IMR-90 (cell line): ENCODE measurements around the gene STAM.

Source experiments
- CEBPB ChIP-seq: IDR thresholded peaks from 2 replicates; pipeline ENCODE4 v1.6.1; 2012; ENCODE audit warnings: low read depth, low read length, improper control_type of control experiment
- CHD1 ChIP-seq: IDR thresholded peaks from 2 replicates; pipeline ENCODE4 v1.6.1; 2012; ENCODE audit warnings: low read depth, low read length, improper control_type of control experiment
- CTCF ChIP-seq: conservative IDR thresholded peaks from 2 replicates; pipeline ENCODE4 v1.5.1; 2012; ENCODE audit warnings: mild to moderate bottlenecking, low read depth, low read length, improper control_type of control experiment
- ELK1 ChIP-seq: fragments of 150-350 bp; IDR thresholded peaks from 2 replicates; pipeline ENCODE4 v1.6.1; 2016; ENCODE audit warnings: low read depth, mild to moderate bottlenecking, low read length, moderate library complexity, borderline replicate concordance
- MAFK ChIP-seq: IDR thresholded peaks from 2 replicates; pipeline ENCODE4 v1.6.1; 2012; ENCODE audit warnings: low read depth, low read length, improper control_type of control experiment
- MXI1 ChIP-seq: IDR thresholded peaks from 2 replicates; pipeline ENCODE4 v1.6.1; 2012; ENCODE audit warnings: low read depth, mild to moderate bottlenecking, low read length, moderate library complexity, borderline replicate concordance
- NFE2L2 ChIP-seq: fragments of 150-350 bp; IDR thresholded peaks from 2 replicates; pipeline ENCODE4 v1.6.1; 2016; ENCODE audit warnings: low read depth, mild to moderate bottlenecking, low read length
- POLR2A ChIP-seq: IDR thresholded peaks from 2 replicates; pipeline ENCODE4 v1.6.1; 2012; ENCODE audit warnings: mild to moderate bottlenecking, low read depth, low read length
- RAD21 ChIP-seq: IDR thresholded peaks from 2 replicates; pipeline ENCODE4 v1.6.1; 2012; ENCODE audit warnings: low read length, improper control_type of control experiment
- RCOR1 ChIP-seq: IDR thresholded peaks from 2 replicates; pipeline ENCODE4 v1.6.1; 2012; ENCODE audit warnings: mild to moderate bottlenecking, low read length, improper control_type of control experiment; ENCODE audit not compliant: insufficient replicate concordance
- RFX5 ChIP-seq: IDR thresholded peaks from 2 replicates; pipeline ENCODE4 v1.8.0; 2012; ENCODE audit warnings: low read depth, mild to moderate bottlenecking, low read length, moderate library complexity
- SMC3 ChIP-seq: fragments of 150-350 bp; IDR thresholded peaks from 2 replicates; pipeline ENCODE4 v1.6.1; 2016; ENCODE audit warnings: low read depth, mild to moderate bottlenecking, antibody characterized with exemption, low read length, moderate library complexity
- USF2 ChIP-seq: fragments of 150-350 bp; IDR thresholded peaks from 2 replicates; pipeline ENCODE4 v1.6.1; 2017; ENCODE audit warnings: mild to moderate bottlenecking, antibody characterized with exemption, low read length, low read depth

- TF ChIP-seq CTCF (no peak), POLR2A (no peak), RCOR1 (no peak), RFX5 (no peak), MXI1 (no peak), NFE2L2 (no peak), CEBPB (no peak), USF2 (no peak), SMC3 (no peak), MAFK (peak; percentile 91), RAD21 (no peak), CHD1 (no peak), ELK1 (no peak)
These were observed 96.7 kb downstream of the STAM start for GRCh38 chr10:17740668-17741067.
